NCI-H2107 (cell line): ENCODE measurements around the gene TECRL.

Source experiments
- DNase-seq: peaks from one replicate; lab custom pipeline; 2025; lab: John Stamatoyannopoulos, UW

Gene TECRL

GRCh38 chr4:64327237-64327636 lies 82.0 kb downstream of the TECRL start:
- DNase-seq: no peak

DNA sequence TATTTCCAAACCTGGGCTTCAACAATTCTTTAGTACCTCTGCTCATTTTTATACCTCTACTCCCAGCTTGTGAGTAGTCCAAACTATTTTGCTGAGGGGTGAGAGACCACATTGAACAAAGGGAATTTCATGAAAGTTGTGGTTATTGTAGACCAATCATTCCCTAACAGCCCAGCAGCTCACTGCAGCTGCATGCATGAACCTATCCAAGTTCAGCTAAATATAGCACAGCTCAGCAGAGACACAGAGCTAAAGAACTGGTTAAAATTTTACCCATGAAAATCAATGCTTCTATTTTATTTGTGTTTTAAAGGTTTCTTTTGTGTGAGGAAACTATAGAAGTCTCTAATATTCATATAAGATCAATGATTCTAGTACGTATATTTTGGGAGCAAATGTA lies 82.7 kb downstream of the TECRL start:
- DNase-seq: no peak

GRCh38 chr4:64306255-64306565 lies 103.0 kb downstream of the TECRL start:
- no peak for DNase-seq

- no peak for DNase-seq
Observed at GRCh38 chr4:64305565-64306254, 103.5 kb downstream of the TECRL start.

GRCh38 chr4:64272432-64272831 lies 136.8 kb downstream of the TECRL start:
- no peak for DNase-seq

DNA sequence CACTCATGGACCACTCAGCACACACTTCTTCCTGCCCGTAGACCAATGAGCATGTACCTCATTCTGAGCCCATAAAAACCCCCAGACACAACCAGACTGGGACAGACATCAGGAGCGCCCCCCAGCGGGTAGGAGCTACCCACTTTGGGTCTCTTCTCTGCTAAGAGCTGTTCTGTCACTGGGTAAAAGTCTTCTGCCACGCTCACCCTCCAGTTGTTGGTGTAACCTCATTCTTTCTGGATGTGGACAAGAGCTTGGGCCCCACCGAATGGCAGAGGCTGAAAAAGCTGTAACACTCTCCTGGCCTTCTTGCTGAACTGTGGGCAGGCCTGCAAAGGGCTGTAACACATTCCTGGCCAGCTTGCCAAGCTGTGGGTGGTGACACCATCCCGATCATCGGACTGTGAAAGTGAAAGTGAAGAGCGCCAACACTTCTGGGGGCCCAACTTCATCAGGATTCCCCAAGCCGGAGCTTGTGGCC lies 137.6 kb downstream of the TECRL start:
- no peak for DNase-seq

GRCh38 chr4:64266669-64267068 lies 142.6 kb downstream of the TECRL start:
- DNase-seq: no peak

DNA sequence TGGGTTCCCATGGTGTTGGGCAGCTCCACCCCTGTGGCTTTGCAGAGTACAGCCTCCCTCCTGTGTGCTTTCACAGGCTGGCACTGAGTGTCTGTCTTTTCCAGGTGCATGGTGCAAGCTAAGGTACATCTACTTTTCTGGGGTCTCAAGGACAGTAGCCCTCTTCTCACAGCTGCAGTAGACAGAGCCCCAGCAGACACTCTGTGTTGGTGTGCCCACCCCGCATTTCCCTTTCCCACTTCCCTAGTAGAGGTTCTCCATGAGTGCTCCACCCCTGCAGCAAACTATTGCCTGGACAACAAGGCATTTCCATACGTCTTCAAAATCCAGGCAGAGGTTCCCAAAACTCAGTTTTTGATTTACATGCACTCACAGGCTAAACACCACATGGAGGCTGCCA lies 143.0 kb downstream of the TECRL start:
- DNase-seq: no peak

DNA sequence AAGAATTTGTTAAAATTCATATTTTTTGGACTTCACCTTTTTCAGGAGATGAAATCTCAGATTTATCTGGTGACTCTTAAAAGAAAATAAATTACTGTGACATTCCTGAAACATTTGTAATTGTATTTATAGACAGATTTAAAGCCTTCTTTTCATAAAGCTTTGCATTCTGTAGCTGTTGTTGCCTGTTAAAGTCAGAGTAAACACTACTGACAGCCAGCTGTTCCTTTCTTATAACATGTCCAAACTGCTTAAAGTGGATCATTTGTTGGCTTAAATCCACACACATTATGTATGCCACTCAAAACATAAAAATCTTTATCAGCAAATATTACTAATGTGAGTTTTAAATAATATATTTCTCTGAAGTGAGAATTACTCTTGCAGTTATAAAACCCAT lies 157.5 kb downstream of the TECRL start:
- no peak for DNase-seq

DNA sequence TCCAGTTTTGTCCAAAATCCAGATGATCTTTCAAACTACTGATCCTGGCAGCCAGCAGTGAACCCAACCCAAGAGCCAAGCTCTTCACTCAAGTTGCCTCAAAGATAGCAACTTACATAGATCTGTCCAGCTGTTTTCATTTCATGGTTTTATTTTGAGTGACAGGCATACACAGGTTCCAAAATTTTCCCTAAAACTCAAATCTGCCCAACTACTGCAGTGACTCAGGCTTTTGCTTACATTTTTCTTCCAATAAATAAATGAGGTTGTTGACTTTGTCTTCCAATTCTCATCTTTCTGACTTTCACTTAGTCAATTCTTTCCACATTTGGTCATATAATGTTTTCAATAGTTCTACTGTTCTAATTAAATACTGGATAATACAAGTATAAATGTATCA lies 158.8 kb downstream of the TECRL start:
- DNase-seq: no peak

GRCh38 chr4:64250061-64250460 lies 159.2 kb downstream of the TECRL start:
- DNase-seq: no peak

DNA sequence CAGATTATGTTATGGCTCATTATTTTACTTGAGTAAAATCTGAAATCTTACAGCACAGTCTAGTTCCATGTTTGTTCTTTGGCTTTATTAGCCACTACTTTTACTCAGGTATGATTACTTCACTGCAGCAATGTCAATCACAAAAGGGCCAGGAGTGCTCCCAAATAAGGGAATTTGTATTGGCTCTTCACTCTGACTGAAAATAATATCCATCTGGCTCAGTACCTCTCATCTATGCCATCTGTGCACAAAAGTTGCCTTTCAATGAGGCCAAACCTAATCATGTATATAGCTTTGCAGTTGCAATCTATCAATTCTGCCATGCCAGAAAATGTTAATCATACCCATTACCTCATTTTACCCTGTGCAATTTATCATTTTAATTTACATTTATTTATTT lies 161.1 kb downstream of the TECRL start:
- no peak for DNase-seq

DNA sequence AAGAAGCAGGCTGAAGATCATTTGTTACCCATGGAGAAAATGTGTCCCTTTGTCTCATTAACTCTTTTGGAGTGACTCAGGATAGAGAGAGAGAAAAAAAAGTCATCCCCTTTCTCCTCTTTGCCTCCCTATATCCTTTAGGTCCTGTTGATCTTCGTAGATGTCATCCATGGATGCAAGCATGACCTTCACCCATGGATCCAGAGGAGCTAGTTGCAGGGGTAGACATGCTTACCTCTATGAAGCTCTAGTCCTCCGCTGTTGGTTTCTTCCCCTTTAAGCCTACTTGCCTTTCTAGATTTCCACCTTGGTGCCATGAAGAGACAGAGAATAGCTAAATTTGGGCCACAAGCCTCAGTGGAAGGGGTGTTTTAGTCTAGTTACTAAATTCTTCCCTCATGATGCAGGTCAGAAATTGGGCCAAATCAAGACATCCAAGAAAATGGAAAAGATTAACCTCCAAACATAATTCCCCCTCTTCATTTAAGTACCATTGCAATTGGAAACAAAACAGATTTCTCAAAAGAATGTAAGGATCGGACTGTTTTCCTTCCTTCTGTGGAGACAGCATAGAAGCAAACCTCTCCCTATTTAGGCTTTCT lies 178.4 kb downstream of the TECRL start:
- DNase-seq: no peak
